Loucy (cell line): ENCODE results near the gene TLR8.

Experiments used
- H2AFZ ChIP-seq: fragments of 200-600 bp; sonication (generic); 2 replicates; pipeline ENCODE4 v1.6.0; 2016; ENCODE audit warnings: antibody characterized with exemption, mild to moderate bottlenecking, low read length, moderate library complexity
- H3F3A ChIP-seq: fragments of 200-600 bp; 2 replicates; pipeline ENCODE4 v1.6.0; 2016; ENCODE audit warnings: antibody characterized with exemption, low read depth, mild to moderate bottlenecking
- H3K27me3 ChIP-seq: fragments of 200-600 bp; sonication (generic); 2 replicates; pipeline ENCODE4 v1.6.1; 2014; ENCODE audit warnings: low read length, mild to moderate bottlenecking; ENCODE audit not compliant: insufficient read depth, poor library complexity, severe bottlenecking
- H3K36me3 ChIP-seq: fragments of 200-600 bp; sonication (generic); 2 replicates; pipeline ENCODE4 v1.6.1; 2016; ENCODE audit warnings: low read length; ENCODE audit not compliant: insufficient read depth
- H3K4me1 ChIP-seq: fragments of 200-600 bp; sonication (generic); 2 replicates; pipeline ENCODE4 v1.5.1; 2014; ENCODE audit warnings: low read length, mild to moderate bottlenecking; ENCODE audit not compliant: insufficient read depth, poor library complexity, severe bottlenecking
- H3K4me2 ChIP-seq: fragments of 200-600 bp; sonication (generic); 2 replicates; pipeline ENCODE4 v1.6.0; 2014; ENCODE audit warnings: antibody characterized with exemption, low read length, low read depth, mild to moderate bottlenecking; ENCODE audit not compliant: poor library complexity, severe bottlenecking
- H3K4me3 ChIP-seq: fragments of 200-600 bp; sonication (generic); 2 replicates; pipeline ENCODE4 v1.5.1; 2014; ENCODE audit warnings: low read length, mild to moderate bottlenecking, mixed read lengths; ENCODE audit not compliant: poor library complexity, severe bottlenecking
- H3K79me2 ChIP-seq: fragments of 200-600 bp; sonication (generic); 2 replicates; pipeline ENCODE4 v1.6.1; 2014; ENCODE audit warnings: low read length; ENCODE audit not compliant: insufficient read depth
- H3K9ac ChIP-seq: fragments of 200-600 bp; sonication (generic); 2 replicates; pipeline ENCODE4 v1.6.0; 2014; ENCODE audit warnings: mild to moderate bottlenecking, low read depth, low read length, moderate library complexity; ENCODE audit not compliant: poor library complexity, severe bottlenecking
- H3K9me2 ChIP-seq: fragments of 200-600 bp; sonication (generic); replicated peaks from 2 replicates; pipeline ENCODE4 v1.6.1; 2016; ENCODE audit warnings: low read depth, low read length, mixed read lengths
- H3K9me3 ChIP-seq: fragments of 200-600 bp; sonication (generic); 2 replicates; pipeline ENCODE4 v1.6.1; 2014; ENCODE audit warnings: mild to moderate bottlenecking, antibody characterized with exemption, low read length, low read depth; ENCODE audit not compliant: insufficient read depth
- H4K20me1 ChIP-seq: fragments of 200-600 bp; sonication (generic); 2 replicates; pipeline ENCODE4 v1.6.0; 2014; ENCODE audit warnings: antibody characterized with exemption, low read length, mild to moderate bottlenecking; ENCODE audit not compliant: insufficient read depth, poor library complexity, severe bottlenecking
- CTCF ChIP-seq: fragments of 200-600 bp; sonication (generic); conservative IDR thresholded peaks from 2 replicates; pipeline ENCODE4 v1.5.1; 2014; ENCODE audit warnings: mild to moderate bottlenecking, antibody characterized with exemption, low read length
- EZH2phosphoT487 ChIP-seq: fragments of 200-600 bp; IDR thresholded peaks from 2 replicates; pipeline ENCODE4 v1.6.1; 2018; ENCODE audit warnings: antibody characterized with exemption, mild to moderate bottlenecking, moderate library complexity, borderline replicate concordance

The TLR8 gene

GRCh38 chrX:12947545-12948235 is 41.3 kb downstream of the TLR8 start:
- peak overlapping the region; percentile 71 for H3K9ac ChIP-seq
- H4K20me1 ChIP-seq, result no peaks in the 10 kb centered on the region
- H3K27me3 ChIP-seq, result no peaks in the 10 kb centered on the region
- H3K4me2 ChIP-seq, result peak overlapping the region; percentile 65
- no peak for TF ChIP-seq CTCF
- TF ChIP-seq EZH2phosphoT487, result no peak
- no peaks in the 10 kb centered on the region for H3K36me3 ChIP-seq
- peaks cover 50% of the 10 kb centered on the region for H3K79me2 ChIP-seq
- H3K4me1 ChIP-seq, result peaks cover 39% of the 10 kb centered on the region
- no peaks in the 10 kb centered on the region for H3F3A ChIP-seq
- no peak overlapping the region for H2AFZ ChIP-seq
- H3K9me2 ChIP-seq, result no peaks in the 10 kb centered on the region
- no peaks in the 10 kb centered on the region for H3K9me3 ChIP-seq
- H3K4me3 ChIP-seq, result peak overlapping the region; percentile 47

GRCh38 chrX:12948495-12948894 is 42.1 kb downstream of the TLR8 start:
- Histone ChIP-seq H3K27me3 (no peaks in the 10 kb centered on the region), H3K79me2 (peaks cover 58% of the 10 kb centered on the region), H3K36me3 (no peaks in the 10 kb centered on the region), H3K9me2 (no peaks in the 10 kb centered on the region), H3K4me3 (no peak overlapping the region), H3K9ac (peak overlapping the region; percentile 71), H3K4me2 (peak overlapping the region; percentile 65), H3F3A (no peaks in the 10 kb centered on the region), H4K20me1 (no peaks in the 10 kb centered on the region), H3K4me1 (peaks cover 47% of the 10 kb centered on the region), H2AFZ (no peak overlapping the region), H3K9me3 (no peaks in the 10 kb centered on the region)
- TF ChIP-seq CTCF (no peak), EZH2phosphoT487 (no peak)

GRCh38 chrX:12949205-12949926 is 42.9 kb downstream of the TLR8 start:
- Histone ChIP-seq H3K9me2 (no peaks in the 10 kb centered on the region), H3K79me2 (peaks cover 67% of the 10 kb centered on the region), H3K4me1 (peaks cover 54% of the 10 kb centered on the region), H4K20me1 (no peaks in the 10 kb centered on the region), H3K36me3 (no peaks in the 10 kb centered on the region), H3K9me3 (no peaks in the 10 kb centered on the region), H3K4me3 (peak overlapping the region; percentile 66), H3K27me3 (no peaks in the 10 kb centered on the region), H3K9ac (peak overlapping the region; percentile 74), H3F3A (no peaks in the 10 kb centered on the region), H3K4me2 (peak overlapping the region; percentile 77), H2AFZ (no peak overlapping the region)
- no peak for TF ChIP-seq CTCF
- no peak for TF ChIP-seq EZH2phosphoT487
